HEK293 (cell line): ENCODE data around the gene NECAB2.

Experiments used
- CTCF ChIA-PET: fragments of 350-600 bp; formaldehyde crosslinking; extraction: SDS; loops from one replicate; lab custom pipeline; 2021; ENCODE audit warnings: antibody characterized with exemption; lab: Yijun Ruan, JAX
- POLR2A ChIA-PET: fragments of 300-600 bp; formaldehyde crosslinking; extraction: SDS; loops from one replicate; lab custom pipeline; 2020; ENCODE audit warnings: antibody characterized with exemption, inconsistent platforms; lab: Yijun Ruan, JAX
- H3K27ac ChIP-seq: fragments of 200-500 bp; sonication (Bioruptor generic); 2 replicates; pipeline ENCODE4 v1.5.1; 2014; ENCODE audit warnings: low read depth, low read length, control low read depth, inconsistent platforms; ENCODE audit errors: extremely low read depth
- H3K36me3 ChIP-seq, 2 experiments: fragments of 200-500 bp in 1 of 2; sonication (Bioruptor generic) in 1 of 2; 1 replicate in 1 of 2; 2 replicates in 1 of 2; pipeline ENCODE4 v1.5.1; 2014 to 2017; ENCODE audit warnings: inconsistent platforms in 2 of 2, low read length in 2 of 2; ENCODE audit not compliant: control insufficient read depth in 2 of 2, insufficient read depth in 1 of 2
- H3K4me1 ChIP-seq: fragments of 200-500 bp; sonication (Bioruptor generic); 2 replicates; pipeline ENCODE4 v1.5.1; 2014; ENCODE audit warnings: mild to moderate bottlenecking, low read length, inconsistent platforms; ENCODE audit not compliant: control insufficient read depth, insufficient read depth
- H3K4me3 ChIP-seq: 2 replicates; pipeline ENCODE4 v1.5.1; 2011; ENCODE audit warnings: low read depth, mild to moderate bottlenecking, control low read depth, low read length, moderate library complexity
- H3K9me3 ChIP-seq: fragments of 200-500 bp; sonication (Bioruptor generic); 2 replicates; pipeline ENCODE4 v1.5.1; 2014; ENCODE audit warnings: low read depth, low read length, inconsistent platforms; ENCODE audit not compliant: control insufficient read depth, insufficient read depth
- BCL11A ChIP-seq: fragments of 450-650 bp; formaldehyde crosslinking; IDR thresholded peaks from 2 replicates; pipeline ENCODE4 v1.5.1; 2016; ENCODE audit warnings: low read depth, missing biosample characterization, missing genetic modification characterization
- HOXA7 ChIP-seq: sonication (generic); formaldehyde crosslinking; IDR thresholded peaks from 2 replicates; pipeline ENCODE4 v1.8.1; 2022; ENCODE audit warnings: missing genetic modification reagents, borderline replicate concordance
- HOXD13 ChIP-seq: sonication (generic); formaldehyde crosslinking; IDR thresholded peaks from 2 replicates; pipeline ENCODE4 v1.8.0; 2022; ENCODE audit warnings: missing genetic modification reagents, borderline replicate concordance
- SETDB1 ChIP-seq: IDR thresholded peaks from one replicate; pipeline ENCODE4 v1.6.1; 2017; ENCODE audit warnings: mild to moderate bottlenecking, low read length, moderate library complexity, mixed read lengths; ENCODE audit not compliant: insufficient read length
- TRIM28 ChIP-seq: IDR thresholded peaks from 2 replicates; pipeline ENCODE4 v1.6.1; 2011; ENCODE audit warnings: low read length, control low read depth, borderline replicate concordance
- ZBTB20 ChIP-seq: fragments of 450-650 bp; formaldehyde crosslinking; IDR thresholded peaks from 2 replicates; pipeline ENCODE4 v1.5.1; 2016; ENCODE audit warnings: missing biosample characterization, missing genetic modification characterization
- ZFP69B ChIP-seq: fragments of 450-650 bp; formaldehyde crosslinking; IDR thresholded peaks from 2 replicates; pipeline ENCODE4 v1.5.1; 2016; ENCODE audit warnings: missing biosample characterization, missing genetic modification characterization
- ZNF324 ChIP-seq: fragments of 450-650 bp; formaldehyde crosslinking; IDR thresholded peaks from 2 replicates; pipeline ENCODE4 v1.5.1; 2016; ENCODE audit warnings: missing biosample characterization, missing genetic modification characterization
- ZNF366 ChIP-seq: fragments of 450-650 bp; formaldehyde crosslinking; conservative IDR thresholded peaks from 2 replicates; pipeline ENCODE4 v1.5.1; 2016; ENCODE audit warnings: missing biosample characterization, missing genetic modification characterization
- ZNF473 ChIP-seq: fragments of 450-650 bp; formaldehyde crosslinking; IDR thresholded peaks from 2 replicates; pipeline ENCODE4 v1.5.1; 2017; ENCODE audit warnings: missing biosample characterization, missing genetic modification characterization
- ZNF48 ChIP-seq: fragments of 450-650 bp; formaldehyde crosslinking; IDR thresholded peaks from 2 replicates; pipeline ENCODE4 v1.5.1; 2016; ENCODE audit warnings: missing biosample characterization, missing genetic modification characterization
- ZNF549 ChIP-seq: fragments of 450-650 bp; IDR thresholded peaks from 2 replicates; pipeline ENCODE4 v1.5.1; 2018; ENCODE audit warnings: missing biosample characterization, missing genetic modification characterization, mild to moderate bottlenecking, inconsistent platforms, moderate library complexity
- ZNF560 ChIP-seq: fragments of 450-650 bp; formaldehyde crosslinking; IDR thresholded peaks from 2 replicates; pipeline ENCODE4 v1.5.1; 2017; ENCODE audit warnings: missing biosample characterization, missing genetic modification characterization, borderline replicate concordance
- ZNF621 ChIP-seq: fragments of 450-650 bp; formaldehyde crosslinking; IDR thresholded peaks from 2 replicates; pipeline ENCODE4 v1.5.1; 2017; ENCODE audit warnings: missing biosample characterization, missing genetic modification characterization
- ZNF624 ChIP-seq: fragments of 450-650 bp; formaldehyde crosslinking; IDR thresholded peaks from 2 replicates; pipeline ENCODE4 v1.5.1; 2017; ENCODE audit warnings: missing biosample characterization, missing genetic modification characterization
- ZNF626 ChIP-seq: fragments of 450-650 bp; sonication (Bioruptor Pico); formaldehyde crosslinking; IDR thresholded peaks from 2 replicates; pipeline ENCODE4 v1.5.1; 2018; ENCODE audit warnings: missing biosample characterization, missing genetic modification characterization, inconsistent platforms
- ZNF677 ChIP-seq: fragments of 450-650 bp; IDR thresholded peaks from 2 replicates; pipeline ENCODE4 v1.5.0; 2018; ENCODE audit warnings: missing biosample characterization, mild to moderate bottlenecking, missing genetic modification characterization, moderate library complexity
- ZNF76 ChIP-seq: fragments of 450-650 bp; formaldehyde crosslinking; IDR thresholded peaks from 2 replicates; pipeline ENCODE4; 2016; ENCODE audit warnings: low read depth, missing biosample characterization, missing genetic modification characterization, borderline replicate concordance
- ZNF768 ChIP-seq: fragments of 450-650 bp; formaldehyde crosslinking; IDR thresholded peaks from 2 replicates; pipeline ENCODE4 v1.5.1; 2018; ENCODE audit warnings: missing biosample characterization, mild to moderate bottlenecking, missing genetic modification characterization
- TF ChIP-seq, protein P1 (sequence below): fragments of 450-650 bp; formaldehyde crosslinking; IDR thresholded peaks from 2 replicates; pipeline ENCODE4 v1.5.1; 2016; ENCODE audit warnings: missing biosample characterization, missing genetic modification characterization
- TF ChIP-seq, protein P2 (sequence below): fragments of 450-650 bp; formaldehyde crosslinking; IDR thresholded peaks from 2 replicates; pipeline ENCODE4 v1.5.1; 2017; ENCODE audit warnings: missing biosample characterization, missing genetic modification characterization
- TF ChIP-seq, protein P3 (sequence below): sonication (generic); formaldehyde crosslinking; IDR thresholded peaks from 2 replicates; pipeline ENCODE4 v1.8.1; 2022; ENCODE audit warnings: mild to moderate bottlenecking, moderate library complexity, missing genetic modification reagents
- TF ChIP-seq, protein P4 (sequence below): fragments of 450-650 bp; formaldehyde crosslinking; IDR thresholded peaks from 2 replicates; pipeline ENCODE4 v1.5.1; 2016; ENCODE audit warnings: missing biosample characterization, missing genetic modification characterization

NECAB2 gene

DNA sequence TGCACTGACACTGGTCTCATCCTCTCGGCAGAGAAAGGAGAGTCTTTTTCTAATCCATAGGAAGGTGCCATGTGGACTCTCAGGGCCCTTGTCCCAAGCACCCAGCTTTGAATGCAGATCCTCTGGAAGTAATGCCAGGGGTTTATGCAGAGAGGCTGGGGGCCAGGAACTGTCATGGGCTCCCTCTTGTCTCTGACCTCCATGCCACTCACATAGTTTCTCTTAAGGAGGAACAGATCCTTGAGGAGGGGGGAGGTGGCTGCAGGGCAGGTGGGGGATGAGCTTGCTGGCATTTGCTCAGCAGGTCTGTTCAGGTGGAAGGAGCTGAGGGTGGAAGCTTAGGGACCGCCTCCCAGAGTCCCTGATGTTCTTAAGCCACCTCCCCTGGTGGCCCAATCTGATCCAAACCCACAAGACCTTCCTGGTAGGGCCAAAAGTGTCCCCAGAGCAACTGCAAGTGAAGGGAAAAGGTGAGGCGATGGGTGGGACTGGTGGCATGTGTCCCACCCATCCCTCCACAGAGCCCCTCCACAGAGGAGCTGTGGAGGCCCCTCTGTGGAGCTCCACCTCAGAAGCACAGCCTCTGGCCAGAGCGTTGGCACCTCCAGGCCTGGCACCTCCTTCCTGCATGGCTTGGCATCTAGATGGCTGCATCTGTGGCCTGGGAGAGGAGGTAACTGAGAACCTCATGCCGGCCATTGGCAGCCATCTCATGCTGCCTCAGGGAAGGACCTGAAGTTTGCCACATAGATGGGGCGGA lies 9.2 kb downstream of the NECAB2 start (continued):
- TF ChIP-seq, protein P1, sequence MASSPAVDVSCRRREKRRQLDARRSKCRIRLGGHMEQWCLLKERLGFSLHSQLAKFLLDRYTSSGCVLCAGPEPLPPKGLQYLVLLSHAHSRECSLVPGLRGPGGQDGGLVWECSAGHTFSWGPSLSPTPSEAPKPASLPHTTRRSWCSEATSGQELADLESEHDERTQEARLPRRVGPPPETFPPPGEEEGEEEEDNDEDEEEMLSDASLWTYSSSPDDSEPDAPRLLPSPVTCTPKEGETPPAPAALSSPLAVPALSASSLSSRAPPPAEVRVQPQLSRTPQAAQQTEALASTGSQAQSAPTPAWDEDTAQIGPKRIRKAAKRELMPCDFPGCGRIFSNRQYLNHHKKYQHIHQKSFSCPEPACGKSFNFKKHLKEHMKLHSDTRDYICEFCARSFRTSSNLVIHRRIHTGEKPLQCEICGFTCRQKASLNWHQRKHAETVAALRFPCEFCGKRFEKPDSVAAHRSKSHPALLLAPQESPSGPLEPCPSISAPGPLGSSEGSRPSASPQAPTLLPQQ (tag by site-specific recombination), result no peak
- TF ChIP-seq ZNF48 (no peak), ZNF473 (tag by site-specific recombination) (no peak), ZNF624 (tag by site-specific recombination) (no peak)

DNA sequence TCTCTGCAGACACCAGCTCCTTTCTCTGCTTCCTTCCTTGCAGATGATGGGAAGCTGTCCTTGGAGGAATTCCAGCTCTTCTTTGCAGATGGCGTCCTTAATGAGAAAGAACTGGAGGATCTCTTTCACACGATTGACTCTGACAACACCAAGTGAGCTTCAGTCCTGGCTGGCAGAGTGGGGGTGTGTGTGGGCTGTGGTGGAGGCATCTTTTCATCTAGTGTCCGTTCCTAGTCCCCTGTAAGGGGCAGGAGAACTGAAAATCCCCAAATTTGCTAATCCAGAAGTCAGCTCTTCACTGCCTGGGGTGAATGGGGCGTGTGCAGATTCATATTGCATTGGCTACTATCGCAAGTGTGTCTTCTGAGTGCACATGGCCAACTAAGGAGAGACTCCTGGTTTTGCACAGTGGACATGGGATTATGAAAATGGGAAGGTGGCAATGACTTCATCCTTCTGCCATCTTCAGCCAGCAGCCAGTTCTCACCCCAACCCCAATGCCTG lies 10.4 kb downstream of the NECAB2 start:
- no peak overlapping the region for H3K4me3 ChIP-seq
- H3K4me1 ChIP-seq, result no peaks in the 10 kb centered on the region; the same call in 1 of the 2 replicates
- no peaks in the 10 kb centered on the region for H3K36me3 ChIP-seq
- ChIA-PET CTCF (interaction anchor here (1.2 to 2.3 kb wide), 2 partner anchors 85 to 87 kb away, joined by 4 to 8 read pairs; no protein-coding TSS in a partner anchor), POLR2A (no interaction called here)
- H3K27ac ChIP-seq, result no peak overlapping the region
- H3K9me3 ChIP-seq, result no peaks in the 10 kb centered on the region
- TF ChIP-seq TRIM28 (peak; percentile 90; the same call in 1 of the 2 replicates), SETDB1 (peak; percentile 75)
- TF ChIP-seq, protein P2, sequence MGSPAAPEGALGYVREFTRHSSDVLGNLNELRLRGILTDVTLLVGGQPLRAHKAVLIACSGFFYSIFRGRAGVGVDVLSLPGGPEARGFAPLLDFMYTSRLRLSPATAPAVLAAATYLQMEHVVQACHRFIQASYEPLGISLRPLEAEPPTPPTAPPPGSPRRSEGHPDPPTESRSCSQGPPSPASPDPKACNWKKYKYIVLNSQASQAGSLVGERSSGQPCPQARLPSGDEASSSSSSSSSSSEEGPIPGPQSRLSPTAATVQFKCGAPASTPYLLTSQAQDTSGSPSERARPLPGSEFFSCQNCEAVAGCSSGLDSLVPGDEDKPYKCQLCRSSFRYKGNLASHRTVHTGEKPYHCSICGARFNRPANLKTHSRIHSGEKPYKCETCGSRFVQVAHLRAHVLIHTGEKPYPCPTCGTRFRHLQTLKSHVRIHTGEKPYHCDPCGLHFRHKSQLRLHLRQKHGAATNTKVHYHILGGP (tag by site-specific recombination), result no peak

DNA sequence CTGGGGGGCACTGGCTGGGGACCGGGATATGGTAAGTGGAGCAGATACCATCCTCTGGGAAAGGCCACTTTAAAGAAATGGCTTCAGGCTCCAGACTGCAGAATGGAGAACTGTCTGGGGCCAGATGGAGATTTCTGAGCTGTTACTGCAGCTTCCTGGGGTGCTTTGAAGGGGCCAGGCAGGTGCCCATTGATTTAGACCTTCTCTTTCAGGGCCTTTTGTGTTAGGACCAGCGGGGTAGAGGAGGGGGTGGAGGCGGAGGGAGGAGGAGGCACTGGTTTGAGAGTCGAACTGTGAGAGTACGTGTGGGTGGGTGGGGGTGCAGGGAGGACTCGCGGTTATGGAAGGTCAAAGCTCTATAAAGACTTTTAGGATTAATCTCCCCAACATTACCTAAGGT lies 11.4 kb downstream of the NECAB2 start:
- TF ChIP-seq, protein P3, sequence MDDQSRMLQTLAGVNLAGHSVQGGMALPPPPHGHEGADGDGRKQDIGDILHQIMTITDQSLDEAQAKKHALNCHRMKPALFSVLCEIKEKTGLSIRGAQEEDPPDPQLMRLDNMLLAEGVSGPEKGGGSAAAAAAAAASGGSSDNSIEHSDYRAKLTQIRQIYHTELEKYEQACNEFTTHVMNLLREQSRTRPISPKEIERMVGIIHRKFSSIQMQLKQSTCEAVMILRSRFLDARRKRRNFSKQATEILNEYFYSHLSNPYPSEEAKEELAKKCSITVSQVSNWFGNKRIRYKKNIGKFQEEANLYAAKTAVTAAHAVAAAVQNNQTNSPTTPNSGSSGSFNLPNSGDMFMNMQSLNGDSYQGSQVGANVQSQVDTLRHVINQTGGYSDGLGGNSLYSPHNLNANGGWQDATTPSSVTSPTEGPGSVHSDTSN (CRISPR knock-in tag), result no peak
- TF ChIP-seq HOXD13 (CRISPR knock-in tag) (no peak), BCL11A (tag by site-specific recombination) (no peak), ZNF677 (tag by site-specific recombination) (no peak)
- no peaks in the 10 kb centered on the region; the same call in 1 of the 2 replicates for H3K4me1 ChIP-seq

DNA sequence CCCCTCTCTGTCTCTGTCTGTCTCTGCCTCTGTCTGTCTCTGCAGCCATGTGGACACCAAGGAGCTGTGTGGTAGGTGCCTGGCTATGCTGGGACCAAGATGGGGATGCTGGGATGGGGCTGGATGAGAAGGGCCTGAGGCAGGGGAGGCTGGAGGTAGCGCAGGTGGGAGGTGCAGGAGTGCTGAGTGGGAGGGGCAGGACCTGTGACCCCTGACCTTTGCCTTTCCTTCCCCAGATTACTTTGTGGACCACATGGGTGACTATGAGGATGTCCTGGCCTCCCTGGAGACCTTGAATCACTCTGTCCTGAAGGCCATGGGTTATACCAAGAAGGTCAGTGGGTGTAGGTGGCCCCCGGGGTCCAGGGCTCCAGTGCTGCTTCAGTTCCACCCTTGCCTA lies 12.8 kb downstream of the NECAB2 start:
- CTCF ChIA-PET, result interaction anchor here (0.6 to 0.9 kb wide), 2 partner anchors 85 to 605 kb away, joined by 3 to 4 read pairs; no protein-coding TSS in a partner anchor
- Histone ChIP-seq H3K4me1 (no peaks in the 10 kb centered on the region; the same call in 1 of the 2 replicates), H3K4me3 (no peak overlapping the region), H3K27ac (no peak overlapping the region), H3K9me3 (no peaks in the 10 kb centered on the region), H3K36me3 (no peaks in the 10 kb centered on the region)
- POLR2A ChIA-PET, result no interaction called here
- TF ChIP-seq, protein P4, sequence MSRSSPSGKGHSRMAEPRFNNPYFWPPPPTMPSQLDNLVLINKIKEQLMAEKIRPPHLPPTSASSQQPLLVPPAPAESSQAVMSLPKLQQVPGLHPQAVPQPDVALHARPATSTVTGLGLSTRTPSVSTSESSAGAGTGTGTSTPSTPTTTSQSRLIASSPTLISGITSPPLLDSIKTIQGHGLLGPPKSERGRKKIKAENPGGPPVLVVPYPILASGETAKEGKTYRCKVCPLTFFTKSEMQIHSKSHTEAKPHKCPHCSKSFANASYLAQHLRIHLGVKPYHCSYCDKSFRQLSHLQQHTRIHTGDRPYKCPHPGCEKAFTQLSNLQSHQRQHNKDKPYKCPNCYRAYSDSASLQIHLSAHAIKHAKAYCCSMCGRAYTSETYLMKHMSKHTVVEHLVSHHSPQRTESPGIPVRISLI, result no peak
- TF ChIP-seq ZNF768 (tag by site-specific recombination) (no peak), ZNF626 (no peak), ZNF549 (tag by site-specific recombination) (no peak), ZBTB20 (tag by site-specific recombination) (no peak), ZFP69B (tag by site-specific recombination) (no peak), HOXA7 (no peak), ZNF324 (tag by site-specific recombination) (no peak), ZNF560 (no peak), ZNF76 (tag by site-specific recombination) (no peak), ZNF621 (tag by site-specific recombination) (no peak), ZNF366 (tag by site-specific recombination) (no peak)

More for the DNA sequence above, 11.4 kb downstream of the NECAB2 start:
- Histone ChIP-seq H3K4me3 (no peak overlapping the region), H3K27ac (no peak overlapping the region), H3K9me3 (no peaks in the 10 kb centered on the region), H3K36me3 (no peaks in the 10 kb centered on the region)
- CTCF ChIA-PET, result interaction anchor here (0.6 to 2.3 kb wide), 2 partner anchors 86 to 220 kb away, joined by 3 to 8 read pairs; no protein-coding TSS in a partner anchor
- POLR2A ChIA-PET, result no interaction called here
